Measurements from ENCODE around the gene IL13RA1. TPM values are rescaled to one million over a fixed set of nuclear protein-coding genes. Genes with fewer than 3 reads are reported as not detected.

The IL13RA1 gene
- polyA plus RNA-seq, 3 donors = 48.8 to 74.6 (median 72.6) TPM

GRCh38 chrX:118694638-118695037 is 32.8 kb upstream of the IL13RA1 start:
- H3K4me3 Mint-ChIP-seq = no peak overlapping the region
- peaks cover 0 to 4% (median 0%) of the 10 kb centered on the region in 7 donors for H3K9me3 Mint-ChIP-seq
- H3K27me3 Mint-ChIP-seq (ENCODE audit: low read depth in 3 of 3) = peaks cover 0 to 1% (median 0%) of the 10 kb centered on the region in 3 donors
- no CpG with 5 or more reads among the region's 6 CpGs for WGBS (ENCODE audit: insufficient coverage)
- intact Hi-C loops (cut with micrococcal nuclease) = loop anchor here in 1 of 2 donors (10.0 kb wide), 1 partner anchor 60 kb away; no protein-coding TSS in a partner anchor
- Histone ChIP-seq H3K4me3 (replicated peaks in 1 of 3; ENCODE audit: low read depth in 2 of 3, low read length in 3 of 3) (no peak overlapping the region), H4K20me1 (ENCODE audit: insufficient read depth, low read length) (no peaks in the 10 kb centered on the region), H3K4me2 (replicated peaks; ENCODE audit: extremely low read depth, low read length, poor library complexity, severe bottlenecking) (no peak overlapping the region), H3K4me1 (ENCODE audit: control insufficient read depth in 1 of 2, insufficient read depth in 2 of 2, low read length in 2 of 2) (peaks cover 45 to 56% of the 10 kb centered on the region in 2 donors), H3K9me3 (replicated peaks in 1 of 2; ENCODE audit: control insufficient read depth in 1 of 2, insufficient read depth in 1 of 2, low read length in 2 of 2) (no peaks in the 10 kb centered on the region), H3K27ac (ENCODE audit: low read depth in 1 of 2, low read length in 2 of 2) (peak overlapping the region in 1 of 2 donors; percentile 56), H3K36me3 (replicated peaks in 1 of 2; ENCODE audit: control insufficient read depth in 1 of 2, insufficient read depth in 2 of 2, low read length in 2 of 2) (peaks cover 0 to 10% of the 10 kb centered on the region in 2 donors), H3K27me3 (ENCODE audit: control insufficient read depth in 2 of 2, insufficient read depth in 2 of 2, low read length in 2 of 2) (no peaks in the 10 kb centered on the region), H3K9ac (ENCODE audit: insufficient read depth, low read length, poor library complexity, severe bottlenecking) (no peak overlapping the region), H3K79me2 (ENCODE audit: insufficient read depth, low read length) (no peaks in the 10 kb centered on the region), H2AFZ (ENCODE audit: insufficient read depth, low read depth, low read length, poor library complexity, severe bottlenecking) (no peak overlapping the region)
- H3K36me3 Mint-ChIP-seq = peaks cover 7 to 16% of the 10 kb centered on the region in 2 donors
- TF ChIP-seq, protein P1, sequence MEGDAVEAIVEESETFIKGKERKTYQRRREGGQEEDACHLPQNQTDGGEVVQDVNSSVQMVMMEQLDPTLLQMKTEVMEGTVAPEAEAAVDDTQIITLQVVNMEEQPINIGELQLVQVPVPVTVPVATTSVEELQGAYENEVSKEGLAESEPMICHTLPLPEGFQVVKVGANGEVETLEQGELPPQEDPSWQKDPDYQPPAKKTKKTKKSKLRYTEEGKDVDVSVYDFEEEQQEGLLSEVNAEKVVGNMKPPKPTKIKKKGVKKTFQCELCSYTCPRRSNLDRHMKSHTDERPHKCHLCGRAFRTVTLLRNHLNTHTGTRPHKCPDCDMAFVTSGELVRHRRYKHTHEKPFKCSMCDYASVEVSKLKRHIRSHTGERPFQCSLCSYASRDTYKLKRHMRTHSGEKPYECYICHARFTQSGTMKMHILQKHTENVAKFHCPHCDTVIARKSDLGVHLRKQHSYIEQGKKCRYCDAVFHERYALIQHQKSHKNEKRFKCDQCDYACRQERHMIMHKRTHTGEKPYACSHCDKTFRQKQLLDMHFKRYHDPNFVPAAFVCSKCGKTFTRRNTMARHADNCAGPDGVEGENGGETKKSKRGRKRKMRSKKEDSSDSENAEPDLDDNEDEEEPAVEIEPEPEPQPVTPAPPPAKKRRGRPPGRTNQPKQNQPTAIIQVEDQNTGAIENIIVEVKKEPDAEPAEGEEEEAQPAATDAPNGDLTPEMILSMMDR (IDR thresholded peaks at IDR 0.05) = no peak
- peaks cover 39% of the 10 kb centered on the region for H3K4me1 Mint-ChIP-seq
- H3K27ac Mint-ChIP-seq = peak overlapping the region in 6 of 7 donors; percentile 15 to 74 (median 68)
- peak in 2 of 3 donors; percentile 12 to 35 for DNase-seq

DNA sequence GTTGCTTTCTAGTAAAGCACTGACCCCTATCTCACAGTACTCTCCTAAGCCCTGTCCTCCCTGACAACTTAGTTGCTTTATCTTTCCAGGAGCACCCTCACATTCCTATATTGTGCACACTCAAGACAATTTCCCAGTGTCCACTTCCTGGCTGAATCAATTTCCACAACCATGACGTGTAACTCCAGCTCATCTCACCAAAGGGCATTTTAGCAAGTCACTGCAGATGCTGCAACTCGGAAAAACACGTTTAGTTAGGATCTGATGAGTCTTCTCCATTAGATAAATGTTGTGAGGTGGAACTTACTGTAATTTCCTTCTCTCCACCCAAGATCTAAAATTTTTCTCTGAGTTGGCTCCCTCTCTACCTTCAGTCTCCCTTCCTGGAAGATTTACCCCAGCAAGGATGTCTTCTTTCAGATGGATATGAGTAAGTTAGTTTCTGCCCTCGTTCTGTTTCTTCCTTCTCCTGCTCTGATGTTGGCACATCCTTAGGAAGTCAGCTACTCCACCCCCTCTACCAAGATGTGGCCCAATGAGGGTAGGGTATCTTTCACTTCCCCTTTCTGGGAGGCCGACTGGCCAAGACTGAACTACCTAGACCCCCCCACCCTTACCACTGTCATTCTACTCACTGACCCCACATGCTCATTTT is 28.8 kb upstream of the IL13RA1 start:
- peaks cover 46 to 53% of the 10 kb centered on the region in 2 donors for H3K4me1 ChIP-seq (ENCODE audit: control insufficient read depth in 1 of 2, insufficient read depth in 2 of 2, low read length in 2 of 2)
- H3K36me3 Mint-ChIP-seq = peaks cover 3 to 5% of the 10 kb centered on the region in 2 donors
- TF ChIP-seq, protein P1 (IDR thresholded peaks at IDR 0.05) = no peak
- H3K9me3 ChIP-seq (replicated peaks in 1 of 2; ENCODE audit: control insufficient read depth in 1 of 2, insufficient read depth in 1 of 2, low read length in 2 of 2) = no peaks in the 10 kb centered on the region
- peak overlapping the region; percentile 48 to 83 for H3K27ac ChIP-seq (ENCODE audit: low read depth in 1 of 2, low read length in 2 of 2)
- no peak overlapping the region for H2AFZ ChIP-seq (ENCODE audit: insufficient read depth, low read depth, low read length, poor library complexity, severe bottlenecking)
- no CpG with 5 or more reads among the region's 5 CpGs for WGBS (ENCODE audit: insufficient coverage)
- H3K27me3 ChIP-seq (ENCODE audit: control insufficient read depth in 2 of 2, insufficient read depth in 2 of 2, low read length in 2 of 2) = no peaks in the 10 kb centered on the region
- peak overlapping the region; percentile 42 for H3K9ac ChIP-seq (ENCODE audit: insufficient read depth, low read length, poor library complexity, severe bottlenecking)
- peak; percentile 79 to 92 (median 84) for DNase-seq
- no peaks in the 10 kb centered on the region for H4K20me1 ChIP-seq (ENCODE audit: insufficient read depth, low read length)
- H3K27ac Mint-ChIP-seq = peak overlapping the region; percentile 89 to 98 (median 93)
- H3K27me3 Mint-ChIP-seq (ENCODE audit: low read depth in 3 of 3) = peaks cover 0 to 7% (median 0%) of the 10 kb centered on the region in 3 donors
- H3K4me2 ChIP-seq (replicated peaks; ENCODE audit: extremely low read depth, low read length, poor library complexity, severe bottlenecking) = peak overlapping the region; percentile 51
- peak overlapping the region; percentile 62 to 82 for H3K4me3 Mint-ChIP-seq
- H3K36me3 ChIP-seq (replicated peaks in 1 of 2; ENCODE audit: control insufficient read depth in 1 of 2, insufficient read depth in 2 of 2, low read length in 2 of 2) = no peaks in the 10 kb centered on the region
- peaks cover 38% of the 10 kb centered on the region for H3K4me1 Mint-ChIP-seq
- H3K4me3 ChIP-seq (replicated peaks in 1 of 3; ENCODE audit: low read depth in 2 of 3, low read length in 3 of 3) = peak overlapping the region in 2 of 3 experiments; percentile 2 to 49
- H3K9me3 Mint-ChIP-seq = no peaks in the 10 kb centered on the region
- H3K79me2 ChIP-seq (ENCODE audit: insufficient read depth, low read length) = no peaks in the 10 kb centered on the region
- intact Hi-C loops (cut with micrococcal nuclease) = loop anchor here in 1 of 2 donors (10.0 kb wide), 1 partner anchor 56 kb away; no protein-coding TSS in a partner anchor
